Fibroblast of skin of scalp (primary cell): ENCODE measurements around the gene CH25H. TPM values are rescaled to one million over a fixed set of nuclear protein-coding genes. Genes with fewer than 3 reads are reported as not detected.
"Not testable (repeated sequence)": the region's sequence is repeated elsewhere in the genome, so short reads cannot be mapped to it uniquely, and the experiment has no call there.

Experiments
- DNase-seq: peaks from one replicate; pipeline ENCODE4 v3.0.0-alpha.2; 2013
- polyA plus RNA-seq, 2 experiments: library from polyadenylated mRNA; unstranded; fragments of 120-200 nt; gene quantifications; one replicate each; pipeline ENCODE4 v1.2.1, GENCODE V29; 2013; ENCODE audit not compliant: insufficient read length in 2 of 2

CH25H gene, protein sequence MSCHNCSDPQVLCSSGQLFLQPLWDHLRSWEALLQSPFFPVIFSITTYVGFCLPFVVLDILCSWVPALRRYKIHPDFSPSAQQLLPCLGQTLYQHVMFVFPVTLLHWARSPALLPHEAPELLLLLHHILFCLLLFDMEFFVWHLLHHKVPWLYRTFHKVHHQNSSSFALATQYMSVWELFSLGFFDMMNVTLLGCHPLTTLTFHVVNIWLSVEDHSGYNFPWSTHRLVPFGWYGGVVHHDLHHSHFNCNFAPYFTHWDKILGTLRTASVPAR
- polyA plus RNA-seq (2013, experiment 1 of 2; ENCODE audit: insufficient read length) = 7.4 TPM
- 7.6 TPM for polyA plus RNA-seq (2013, experiment 2 of 2; ENCODE audit: insufficient read length)

DNA sequence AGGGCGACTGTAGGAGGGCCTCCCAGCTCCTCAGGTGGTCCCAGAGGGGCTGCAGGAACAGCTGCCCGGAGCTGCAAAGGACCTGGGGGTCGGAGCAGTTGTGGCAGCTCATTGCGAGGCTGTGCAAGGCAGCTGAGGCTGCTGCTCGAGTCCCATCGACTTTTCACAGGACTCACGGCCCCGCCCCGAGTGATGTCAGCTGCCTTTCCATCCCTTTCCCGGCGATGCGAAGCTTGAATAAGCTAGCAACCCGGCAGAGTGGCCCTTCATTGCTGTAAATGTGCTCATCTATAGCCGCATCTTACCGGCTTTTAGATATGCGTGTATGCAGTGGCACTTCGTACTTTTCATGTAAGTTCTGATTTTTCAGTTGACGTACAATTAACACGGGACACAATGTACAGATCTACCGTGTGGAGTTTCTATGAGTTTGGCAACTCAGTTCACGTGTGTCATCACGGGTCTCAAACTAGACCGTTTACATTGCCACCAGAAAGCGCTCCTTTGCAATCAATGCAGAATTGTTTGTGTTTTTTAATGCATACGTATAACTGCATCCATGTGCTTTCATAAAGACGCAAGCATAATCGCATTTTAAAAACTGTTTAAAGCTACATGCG is at the start of gene CH25H:
Gene CH25H (minus strand): TSS at position 137 of the 620 bp plus-strand sequence. CDS start 25 bp downstream, at position 112.
- peak; percentile 88 for DNase-seq

DNA sequence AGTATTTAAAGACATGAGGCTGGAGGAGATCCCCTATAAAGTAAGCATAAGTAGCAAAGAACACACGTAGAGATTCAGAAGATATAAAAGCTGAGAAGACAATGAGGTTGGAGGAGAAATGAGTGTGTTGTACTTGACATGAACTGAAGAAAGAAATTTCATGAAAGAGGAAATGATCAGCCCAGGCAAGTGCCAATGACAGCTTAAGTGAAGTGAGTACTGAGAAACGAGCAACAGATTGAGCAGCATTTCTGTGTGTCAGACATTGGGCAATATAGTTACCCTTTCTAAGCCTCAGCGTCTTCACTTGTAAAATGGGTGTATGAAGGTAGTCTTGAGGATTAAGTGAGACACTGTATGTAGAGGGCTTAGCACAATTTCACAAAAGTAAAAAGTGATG is 49.2 kb upstream of the CH25H start:
- no peak for DNase-seq

DNA sequence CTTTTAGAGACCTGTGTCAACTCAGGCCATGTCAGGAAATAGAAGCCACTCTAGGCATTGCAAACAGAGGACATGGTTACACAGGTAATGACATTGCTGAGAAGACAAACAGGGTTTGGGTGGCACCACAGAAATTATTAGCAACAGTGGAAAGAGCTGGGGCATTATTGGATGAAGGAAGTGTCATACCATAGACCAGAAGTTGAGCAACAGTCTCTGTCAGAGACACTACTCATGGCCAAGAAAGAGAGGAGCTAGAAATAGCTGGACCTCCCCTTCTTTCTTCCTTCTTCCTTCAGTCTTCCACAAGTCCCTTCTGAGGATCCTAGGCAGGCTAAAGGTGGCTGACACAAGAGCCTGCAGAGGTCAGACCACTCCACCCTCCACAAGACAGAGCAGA is 48.7 kb upstream of the CH25H start:
- DNase-seq = no peak

DNA sequence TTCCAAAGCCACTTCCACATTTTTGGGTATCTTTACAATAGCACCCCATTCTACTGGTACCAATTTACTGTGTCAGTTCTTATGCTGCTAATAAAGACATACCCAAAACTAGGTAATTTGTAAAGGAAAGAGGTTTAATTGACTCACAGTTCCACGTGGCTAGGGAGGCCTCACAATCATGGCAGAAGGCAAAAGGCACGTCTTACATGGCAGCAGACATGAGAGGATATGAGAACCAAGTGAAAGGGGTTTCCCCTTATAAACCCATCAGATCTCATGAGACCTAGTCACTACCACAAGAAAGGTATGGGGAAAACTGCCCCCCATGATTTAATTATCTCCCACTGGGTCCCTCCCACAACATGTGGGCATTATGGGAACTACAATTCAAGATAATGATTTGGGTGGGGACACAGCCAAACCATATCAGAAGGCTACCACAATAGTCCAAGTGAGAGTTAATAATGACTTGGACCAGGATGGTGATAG is 48.0 kb upstream of the CH25H start:
- not testable (repeated sequence) for DNase-seq

DNA sequence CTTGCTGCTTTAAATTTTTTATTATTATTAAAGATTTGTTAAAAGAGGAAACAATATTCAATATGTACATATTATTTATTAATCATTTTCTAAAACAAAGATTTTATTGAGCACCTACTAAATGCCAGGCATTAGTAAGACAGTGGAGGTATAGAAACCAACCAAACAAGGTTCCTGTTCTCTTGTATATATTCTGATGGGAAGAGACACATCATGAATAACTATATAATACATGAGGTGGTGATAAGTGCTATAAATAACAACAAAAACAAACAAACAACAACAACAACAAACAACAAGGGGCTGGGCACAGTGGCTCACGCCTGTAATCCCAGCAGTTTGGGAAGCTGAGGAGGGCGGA is 45.1 kb upstream of the CH25H start:
- no peak for DNase-seq

DNA sequence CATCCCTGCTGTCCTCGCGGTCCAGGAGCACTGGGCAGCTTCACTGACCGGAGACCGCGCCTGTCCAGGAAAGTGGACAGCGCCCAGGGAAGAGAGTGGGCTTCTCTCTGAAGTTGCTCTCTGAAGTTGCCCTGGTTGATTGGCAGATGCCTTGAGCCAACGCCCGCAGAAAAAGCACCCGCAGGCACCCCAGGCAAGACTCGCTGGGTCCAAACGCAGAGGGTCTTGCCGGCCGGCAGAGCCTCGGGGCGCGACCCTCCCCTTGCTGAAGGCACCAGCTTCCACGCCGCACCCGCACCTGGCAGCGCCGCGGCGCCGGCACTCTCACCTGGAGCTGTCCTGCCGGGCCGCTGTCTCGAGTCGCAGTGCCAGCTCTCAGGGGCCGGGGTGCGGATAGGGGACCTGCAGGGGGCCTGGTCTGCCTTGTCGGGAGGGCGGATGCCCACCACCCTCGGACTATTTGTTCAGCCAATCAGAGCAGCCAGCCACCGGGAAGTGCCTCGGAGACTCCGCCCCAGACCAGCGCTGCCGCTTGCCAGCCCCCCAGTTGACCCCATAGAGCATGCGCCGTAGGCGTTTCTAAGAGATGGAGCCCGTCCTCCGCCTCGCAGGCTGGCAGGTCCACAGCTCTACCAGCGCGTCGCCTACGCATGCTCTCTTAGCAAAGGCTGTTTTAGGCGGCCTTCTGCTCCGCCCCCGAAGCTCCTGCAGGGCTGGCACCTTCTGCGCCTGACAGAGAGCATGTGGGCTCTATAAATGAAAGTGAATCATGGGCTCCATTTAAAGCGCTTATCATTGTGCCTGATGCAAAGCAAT is 44.5 kb upstream of the CH25H start, which contains the start of gene LIPA:
Gene LIPA (minus strand): TSS at position 367 of the 816 bp plus-strand sequence. CDS start 4,127 bp downstream, outside the sequence.
- peak; percentile 98 for DNase-seq

DNA sequence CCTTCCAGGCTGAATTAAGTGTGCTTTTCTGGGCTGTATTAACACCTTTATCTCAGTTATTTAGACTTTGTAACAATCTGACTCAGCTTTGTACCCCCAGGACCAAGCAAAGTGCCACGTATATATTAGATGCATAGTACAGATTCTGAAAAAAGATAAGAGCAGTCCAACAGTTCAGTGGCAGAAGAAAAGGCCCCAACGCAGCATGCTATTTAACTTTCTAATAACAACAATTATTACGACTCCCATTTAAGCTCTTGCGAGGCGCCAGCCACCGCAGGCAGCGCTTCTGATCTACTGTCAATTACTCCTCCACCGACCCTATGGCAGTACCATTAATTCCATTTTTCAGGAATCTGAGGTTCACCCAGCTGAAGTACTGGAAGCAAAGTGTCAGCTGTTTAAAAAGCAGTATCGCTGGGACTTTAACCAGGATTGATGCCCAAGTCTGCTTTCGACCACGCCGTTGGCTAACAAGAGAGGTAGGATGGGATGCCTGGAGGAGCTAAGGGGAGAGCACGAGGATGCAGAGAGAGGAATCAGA is 43.8 kb upstream of the CH25H start:
- DNase-seq = no peak

DNA sequence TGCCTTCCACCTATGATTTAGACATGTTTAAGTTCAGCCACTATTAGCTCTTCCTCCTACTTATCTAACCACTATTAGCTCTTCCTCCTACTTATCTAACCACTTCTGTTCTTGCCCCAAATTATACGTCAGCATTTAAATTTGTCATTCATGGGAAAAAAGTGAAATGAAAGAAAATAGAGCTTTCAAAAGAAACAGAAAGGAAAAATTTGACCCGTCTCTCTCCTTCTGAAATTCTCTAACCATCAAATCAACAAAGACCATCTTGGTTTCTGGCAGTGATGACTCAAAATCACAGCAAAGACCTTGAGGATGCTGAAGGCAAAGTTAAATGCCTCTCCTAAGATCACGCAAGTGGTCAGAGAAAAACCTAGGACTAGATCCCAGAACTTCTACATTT is 41.9 kb upstream of the CH25H start:
- no peak for DNase-seq

DNA sequence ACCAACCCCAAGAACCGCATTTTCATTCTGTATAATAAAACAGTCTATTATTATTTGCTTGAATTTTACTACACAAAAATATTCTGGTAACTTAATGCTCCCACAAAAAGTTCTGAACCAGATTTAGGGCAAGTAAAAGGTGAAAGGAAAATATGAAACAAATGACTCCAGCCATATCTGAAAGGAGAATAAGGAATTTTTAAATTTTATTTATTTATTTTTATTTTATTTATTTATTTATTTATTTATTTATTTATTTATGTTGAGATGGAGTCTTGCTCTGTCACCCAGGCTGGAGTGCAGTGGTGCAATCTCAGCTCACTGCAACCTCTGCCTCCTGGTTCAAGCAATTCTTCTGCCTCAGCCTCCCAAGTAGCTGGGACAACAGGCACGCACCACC is 40.5 kb upstream of the CH25H start:
- DNase-seq = not testable (repeated sequence)

DNA sequence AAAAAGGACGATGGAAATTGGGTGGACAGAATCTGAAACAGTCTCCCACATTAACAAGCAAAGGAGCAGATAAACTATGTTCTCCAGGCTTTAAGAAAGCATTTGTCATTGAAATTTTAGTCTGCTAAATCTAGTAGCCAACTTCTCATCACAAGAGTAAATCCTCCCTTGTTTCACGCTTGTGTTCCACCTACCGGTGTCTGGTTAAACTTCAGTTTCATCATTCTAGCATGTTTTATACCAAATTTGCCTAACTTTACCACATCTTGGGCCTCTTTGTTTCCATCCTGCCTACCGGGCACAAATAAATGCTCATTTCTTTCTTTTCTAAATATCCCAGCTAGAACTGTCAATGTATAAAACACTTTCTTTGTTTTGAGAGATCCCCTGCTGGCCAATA is 38.7 kb upstream of the CH25H start:
- DNase-seq = no peak

DNA sequence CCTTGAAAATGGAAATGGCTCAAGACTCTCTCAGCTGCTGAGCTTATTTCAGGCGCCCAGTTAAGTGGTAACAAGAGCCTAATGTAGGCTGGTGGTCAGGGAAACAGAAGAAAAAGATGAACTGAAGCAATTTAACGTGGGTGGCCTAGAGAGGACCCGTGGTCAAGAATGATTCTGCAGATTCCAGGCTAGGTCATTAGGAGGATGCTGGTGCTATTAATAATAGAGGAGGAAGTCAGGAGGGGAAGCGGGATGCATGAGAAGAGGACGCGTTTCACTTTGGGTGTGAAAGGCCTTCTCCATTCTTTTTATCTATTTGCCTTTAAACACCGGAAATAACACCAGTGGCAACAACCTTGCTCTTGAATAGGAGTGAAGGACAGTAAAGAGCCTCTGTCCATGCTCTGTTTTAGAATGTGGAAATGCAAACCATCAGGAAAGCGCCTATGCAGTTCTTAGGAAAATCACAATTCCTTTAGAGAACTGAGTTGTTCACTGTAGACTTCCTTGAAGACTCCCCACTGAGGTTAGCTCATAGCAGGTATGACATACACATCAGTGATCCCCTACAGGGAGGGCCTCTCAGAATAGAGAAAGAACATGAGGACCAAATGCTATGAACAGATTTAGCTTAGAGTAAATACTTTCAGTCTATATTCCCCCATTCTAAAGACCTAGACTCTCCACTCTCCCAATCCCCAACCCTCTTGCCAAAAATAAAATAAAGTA is 35.9 kb upstream of the CH25H start:
- DNase-seq = no peak

DNA sequence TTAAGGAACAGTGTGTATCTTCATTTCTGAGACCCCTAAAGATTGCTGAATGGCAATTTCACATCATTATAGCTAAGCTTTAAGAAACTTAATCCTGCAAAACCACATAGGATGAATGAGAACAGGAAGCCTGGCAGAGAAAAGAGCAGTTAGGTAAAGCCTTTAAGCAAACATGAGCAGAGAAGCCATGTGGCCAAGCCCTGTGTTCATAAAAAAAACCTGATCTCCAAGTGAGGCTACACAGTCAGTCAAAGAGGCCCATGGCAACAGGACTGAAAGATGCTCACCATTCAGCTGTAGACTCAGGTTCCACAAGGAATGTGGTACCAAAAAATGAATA is 35.2 kb upstream of the CH25H start:
- no peak for DNase-seq

DNA sequence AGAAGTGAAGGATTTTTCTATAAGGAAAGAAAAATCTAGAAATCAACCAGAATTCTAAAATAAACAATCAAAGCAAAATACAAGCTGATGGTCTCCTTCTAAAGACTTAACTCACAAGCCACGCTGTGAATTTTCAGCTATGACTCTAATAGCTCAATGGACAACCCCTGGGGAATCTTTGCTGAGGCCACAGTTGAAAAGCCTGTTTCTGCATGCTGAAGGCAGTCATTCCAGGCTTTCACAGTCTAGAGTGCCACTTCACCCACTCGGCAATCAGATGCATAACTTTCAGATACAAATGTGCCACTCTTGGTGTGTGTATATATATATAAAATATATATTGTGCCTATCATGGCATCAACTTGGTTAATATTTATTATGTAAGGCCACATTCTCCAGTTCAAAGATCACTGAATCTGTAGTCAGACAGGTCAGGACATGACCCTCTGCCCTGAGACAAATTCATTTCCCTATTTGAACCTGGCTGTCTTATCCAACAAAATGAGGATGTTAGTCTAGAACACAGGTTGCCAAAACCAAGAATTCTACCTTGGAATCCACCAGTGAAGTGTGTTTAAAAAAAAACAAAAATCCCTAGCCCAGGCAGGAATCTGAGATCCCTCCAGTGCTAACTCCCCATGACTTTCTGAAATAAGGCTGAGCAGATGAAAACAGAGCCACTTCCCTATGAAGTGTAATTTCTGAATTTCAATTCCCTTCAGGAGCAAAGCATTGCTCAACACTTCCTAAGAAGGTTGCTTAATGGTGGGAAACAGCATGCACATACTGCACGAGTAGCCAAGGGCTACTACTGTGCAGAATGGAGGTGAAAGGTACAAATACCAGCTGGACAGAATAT is 34.6 kb upstream of the CH25H start:
- no peak for DNase-seq

DNA sequence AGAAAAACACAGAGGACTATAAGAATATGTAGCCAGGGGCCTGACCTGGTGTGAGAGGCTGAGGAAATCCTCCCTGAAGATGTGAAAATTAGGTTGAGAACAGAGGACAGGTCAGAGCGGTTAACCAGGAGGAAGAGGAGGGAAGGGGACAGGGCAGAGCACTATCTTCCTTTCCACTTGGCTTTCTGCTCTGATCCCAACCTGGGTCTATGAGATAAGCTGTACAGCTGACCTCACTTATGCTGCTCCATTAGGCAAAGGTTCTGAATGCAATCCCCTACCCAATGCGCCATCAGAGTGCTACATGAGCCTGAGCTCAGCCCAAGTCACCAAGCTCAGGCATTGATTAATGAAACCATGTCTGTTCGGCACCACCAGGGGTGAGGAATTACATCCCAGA is 33.9 kb upstream of the CH25H start:
- no peak for DNase-seq

DNA sequence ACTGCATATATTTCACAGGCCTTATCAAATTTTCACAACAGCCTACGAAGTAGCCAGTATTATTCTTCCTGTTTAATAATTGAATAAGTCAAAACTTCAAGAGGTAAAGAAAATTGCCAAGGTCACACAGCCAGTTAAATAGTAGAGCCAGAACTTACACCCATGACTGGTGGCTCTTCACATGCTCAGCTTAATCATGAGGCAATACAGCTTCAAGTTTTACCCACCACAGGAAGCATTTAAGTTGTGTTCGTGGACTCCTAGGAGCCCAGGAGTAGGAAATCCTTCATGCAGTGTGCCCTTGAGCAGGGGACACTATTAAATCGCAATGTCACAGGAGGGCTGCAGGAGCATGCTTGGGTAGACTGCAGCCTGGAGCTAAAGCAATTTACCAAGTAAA is 33.4 kb upstream of the CH25H start:
- DNase-seq = no peak

DNA sequence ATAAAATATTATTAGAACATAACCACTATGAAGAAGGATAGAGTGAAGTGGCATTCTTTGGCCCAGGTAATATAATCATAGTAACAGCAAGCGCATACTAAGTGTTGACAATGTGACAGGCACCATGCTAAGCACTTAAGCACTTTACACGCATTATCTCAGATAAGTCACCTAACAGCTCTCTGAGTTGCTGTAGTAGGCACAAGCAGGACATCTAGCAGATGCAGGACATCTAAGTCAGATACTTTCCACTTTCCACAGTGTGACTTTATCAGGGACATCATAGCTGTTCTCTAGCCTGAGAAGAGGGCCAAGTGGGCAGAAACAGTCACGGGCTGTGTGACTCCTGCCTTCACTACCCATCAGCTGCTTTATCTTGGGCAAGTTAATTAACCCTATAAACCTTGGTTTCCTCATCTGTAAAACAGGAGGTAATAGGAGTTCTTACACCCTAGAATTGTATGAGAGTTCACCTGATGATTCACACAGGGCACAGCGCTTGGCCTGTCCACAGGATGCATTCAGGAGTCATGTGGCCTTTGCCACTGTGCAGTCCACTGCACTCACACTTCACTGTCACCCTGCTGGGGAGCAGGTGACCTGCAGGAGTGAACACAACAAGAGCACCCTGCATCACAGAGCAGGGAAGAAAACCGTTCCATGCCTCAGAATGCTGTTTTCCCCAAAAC is 32.0 kb upstream of the CH25H start:
- DNase-seq = no peak

DNA sequence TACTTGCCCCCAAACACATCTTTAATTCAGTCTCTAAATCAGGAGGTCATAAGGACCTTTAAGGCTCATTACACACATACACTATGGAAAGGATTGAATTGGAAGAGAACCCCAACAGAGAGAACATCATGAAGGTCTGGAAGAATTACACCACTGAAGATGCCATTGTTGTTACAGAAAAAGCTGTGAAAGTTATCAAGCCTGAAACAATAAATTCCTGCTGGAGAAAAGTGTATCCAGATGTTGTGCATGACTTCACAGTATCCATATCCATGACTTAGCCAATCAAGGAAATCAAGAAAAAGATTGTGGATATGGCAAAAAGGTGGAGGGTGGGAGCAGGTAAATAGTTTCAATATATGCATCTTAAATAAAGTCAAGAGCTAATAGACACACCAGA is 30.7 kb upstream of the CH25H start:
- no peak for DNase-seq

DNA sequence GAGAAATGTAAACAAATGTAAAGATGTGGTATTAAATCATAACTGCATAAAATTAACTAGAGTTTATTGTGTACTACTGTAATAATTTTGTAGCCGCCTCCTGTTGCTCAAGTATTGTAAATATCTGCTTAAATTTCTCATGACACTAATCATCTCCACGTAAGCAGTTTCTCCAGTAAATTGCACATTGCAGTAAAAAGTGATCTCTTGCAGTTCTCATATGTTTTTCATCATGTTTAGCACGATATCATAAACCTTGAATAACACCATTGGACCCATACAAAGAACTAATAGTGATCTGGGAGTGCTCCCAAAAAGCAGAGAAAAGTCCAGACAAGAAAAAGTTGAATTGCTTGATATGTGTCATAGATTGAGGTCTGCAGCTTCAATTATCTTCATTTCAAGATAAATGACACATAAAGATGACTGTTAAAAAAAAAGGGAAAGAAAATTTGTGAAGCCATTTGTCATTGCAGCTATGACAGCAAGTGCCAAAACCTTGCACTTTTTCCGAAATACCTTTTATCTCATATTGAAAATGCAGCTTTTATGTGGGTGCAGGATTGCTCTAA is 29.2 kb upstream of the CH25H start:
- peak; percentile 77 for DNase-seq

DNA sequence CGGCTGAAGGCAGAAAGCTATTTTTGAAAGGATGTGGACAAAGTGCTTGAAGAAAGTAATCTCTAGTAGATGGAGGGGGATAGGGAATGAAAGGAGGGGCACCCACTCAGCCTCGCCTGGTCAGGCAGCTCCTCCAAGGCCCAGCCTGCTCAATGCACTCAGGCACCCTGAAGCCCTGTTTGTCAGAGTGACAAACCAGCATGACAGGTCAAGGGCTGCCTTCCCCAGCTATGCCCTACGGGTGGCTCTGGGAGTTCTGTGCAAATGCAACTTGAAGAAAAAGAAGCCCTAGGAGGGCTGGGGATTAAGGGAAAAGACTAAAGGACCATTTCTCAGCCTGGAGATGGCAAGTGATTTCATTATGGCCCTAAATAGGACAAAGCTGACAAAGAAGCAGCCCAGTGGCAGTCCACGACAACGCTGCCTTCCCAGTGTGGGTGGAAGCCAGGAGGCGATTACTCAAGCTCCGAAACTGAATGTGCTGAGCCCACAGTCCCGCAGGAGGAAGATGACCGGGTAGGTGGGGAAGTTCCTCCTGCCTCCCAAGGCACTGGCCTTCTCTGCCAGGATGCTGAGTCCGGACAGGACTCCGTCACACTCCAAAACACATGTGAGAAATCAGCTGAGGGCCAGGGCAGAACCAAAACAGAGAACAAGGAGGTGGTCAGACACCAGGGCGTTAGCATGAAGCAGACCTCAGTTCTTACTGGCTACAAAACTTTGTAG is 28.1 kb upstream of the CH25H start:
- DNase-seq = no peak

DNA sequence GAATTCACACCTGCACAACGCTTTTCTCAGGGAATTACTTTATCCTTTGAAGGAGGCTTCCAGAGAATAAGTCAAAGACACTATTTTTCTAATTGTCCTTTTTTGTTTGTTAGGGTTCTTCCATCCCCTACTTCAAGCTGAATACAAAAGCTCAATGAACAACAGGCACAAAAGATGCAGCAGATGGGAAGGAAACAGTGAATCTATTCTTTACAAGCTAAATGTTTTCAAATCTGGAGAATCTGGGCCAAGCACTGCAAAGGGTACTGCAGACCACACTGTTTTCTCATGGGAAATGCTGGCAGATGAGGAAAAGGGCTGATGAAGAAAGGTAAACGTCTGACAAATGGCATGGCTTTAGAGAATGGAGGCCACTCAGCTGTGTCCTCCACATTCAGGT is 25.9 kb upstream of the CH25H start:
- DNase-seq = no peak
